C4-2B (cell line): ENCODE results near the gene ELMO3.

Source experiments
- H3K27ac ChIP-seq: fragments of 450-650 bp; 2 replicates; pipeline ENCODE4 v1.5.1; 2017
- ZFX ChIP-seq: fragments of 450-650 bp; IDR thresholded peaks from 2 replicates; pipeline ENCODE4 v1.6.1; 2017
- TF ChIP-seq, protein P1 (sequence below): fragments of 450-650 bp; conservative IDR thresholded peaks from 2 replicates; pipeline ENCODE4 v1.5.1; 2017; ENCODE audit warnings: mild to moderate bottlenecking

ELMO3 gene

DNA sequence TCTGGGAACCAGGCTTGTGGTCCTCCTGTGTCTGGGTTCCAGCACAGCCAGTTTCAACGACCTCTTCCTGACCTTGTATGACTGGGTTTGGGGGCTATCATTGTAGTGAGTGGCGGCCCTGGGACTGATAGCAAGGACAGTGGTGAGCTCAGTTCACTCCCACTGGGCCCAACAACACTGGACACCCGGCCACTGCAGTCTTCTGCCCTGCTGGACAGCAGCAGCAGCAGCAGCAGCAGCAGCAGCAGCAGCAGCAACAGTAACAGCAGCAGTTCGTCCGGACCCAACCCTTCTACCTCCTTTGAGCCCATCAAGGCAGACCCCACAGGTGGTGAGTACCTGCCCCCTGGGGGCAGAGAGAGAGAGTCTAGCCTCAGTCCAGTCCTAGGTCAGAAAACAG lies 3.3 kb upstream of the ELMO3 start:
- H3K27ac ChIP-seq = no peak overlapping the region
- TF ChIP-seq, protein P1, sequence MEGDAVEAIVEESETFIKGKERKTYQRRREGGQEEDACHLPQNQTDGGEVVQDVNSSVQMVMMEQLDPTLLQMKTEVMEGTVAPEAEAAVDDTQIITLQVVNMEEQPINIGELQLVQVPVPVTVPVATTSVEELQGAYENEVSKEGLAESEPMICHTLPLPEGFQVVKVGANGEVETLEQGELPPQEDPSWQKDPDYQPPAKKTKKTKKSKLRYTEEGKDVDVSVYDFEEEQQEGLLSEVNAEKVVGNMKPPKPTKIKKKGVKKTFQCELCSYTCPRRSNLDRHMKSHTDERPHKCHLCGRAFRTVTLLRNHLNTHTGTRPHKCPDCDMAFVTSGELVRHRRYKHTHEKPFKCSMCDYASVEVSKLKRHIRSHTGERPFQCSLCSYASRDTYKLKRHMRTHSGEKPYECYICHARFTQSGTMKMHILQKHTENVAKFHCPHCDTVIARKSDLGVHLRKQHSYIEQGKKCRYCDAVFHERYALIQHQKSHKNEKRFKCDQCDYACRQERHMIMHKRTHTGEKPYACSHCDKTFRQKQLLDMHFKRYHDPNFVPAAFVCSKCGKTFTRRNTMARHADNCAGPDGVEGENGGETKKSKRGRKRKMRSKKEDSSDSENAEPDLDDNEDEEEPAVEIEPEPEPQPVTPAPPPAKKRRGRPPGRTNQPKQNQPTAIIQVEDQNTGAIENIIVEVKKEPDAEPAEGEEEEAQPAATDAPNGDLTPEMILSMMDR = no peak
- TF ChIP-seq ZFX = no peak

DNA sequence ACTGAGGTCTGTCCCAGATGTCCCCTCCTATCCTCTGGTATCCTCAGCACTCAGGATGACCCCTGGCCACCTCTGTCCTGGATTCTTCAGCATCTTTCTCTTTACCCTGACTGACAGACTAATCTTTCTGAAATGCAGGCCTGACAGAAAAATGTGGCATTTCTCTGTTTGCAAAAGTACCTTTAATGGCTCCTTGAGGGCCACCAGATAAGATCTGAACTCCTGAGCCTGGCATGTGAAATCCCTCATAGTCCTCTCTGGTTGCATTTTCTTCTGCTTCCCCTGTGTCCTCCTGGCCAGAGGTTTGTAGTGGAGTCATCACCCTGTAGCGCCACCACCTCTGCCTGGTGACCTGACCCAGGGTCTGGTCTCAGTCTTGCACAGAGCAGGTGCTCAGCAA lies 2.0 kb upstream of the ELMO3 start:
- TF ChIP-seq ZFX = no peak
- TF ChIP-seq, protein P1 = no peak
- H3K27ac ChIP-seq = no peak overlapping the region

DNA sequence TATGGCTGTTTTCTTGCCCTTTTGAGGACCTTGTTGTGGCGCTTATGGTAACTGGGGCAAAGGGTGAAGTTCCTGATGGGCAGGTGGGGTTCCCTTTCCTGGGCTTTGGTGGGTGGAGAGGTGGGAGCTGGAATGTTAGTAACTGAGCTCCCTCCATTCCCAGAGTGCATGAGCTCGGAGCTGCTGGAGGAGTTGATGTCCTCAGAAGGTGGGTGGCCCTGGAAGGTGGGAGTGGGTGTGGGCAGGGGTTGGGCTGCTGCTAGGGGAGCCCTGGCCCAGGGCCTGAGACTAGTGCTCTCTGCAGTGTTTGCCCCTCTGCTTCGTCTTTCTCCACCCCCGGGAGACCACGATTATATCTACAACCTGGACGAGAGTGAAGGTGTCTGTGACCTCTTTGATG lies 1.2 kb upstream of the ELMO3 start:
- TF ChIP-seq, protein P1 = no peak
- no peak for TF ChIP-seq ZFX
- H3K27ac ChIP-seq = peak overlapping the region; percentile 84

DNA sequence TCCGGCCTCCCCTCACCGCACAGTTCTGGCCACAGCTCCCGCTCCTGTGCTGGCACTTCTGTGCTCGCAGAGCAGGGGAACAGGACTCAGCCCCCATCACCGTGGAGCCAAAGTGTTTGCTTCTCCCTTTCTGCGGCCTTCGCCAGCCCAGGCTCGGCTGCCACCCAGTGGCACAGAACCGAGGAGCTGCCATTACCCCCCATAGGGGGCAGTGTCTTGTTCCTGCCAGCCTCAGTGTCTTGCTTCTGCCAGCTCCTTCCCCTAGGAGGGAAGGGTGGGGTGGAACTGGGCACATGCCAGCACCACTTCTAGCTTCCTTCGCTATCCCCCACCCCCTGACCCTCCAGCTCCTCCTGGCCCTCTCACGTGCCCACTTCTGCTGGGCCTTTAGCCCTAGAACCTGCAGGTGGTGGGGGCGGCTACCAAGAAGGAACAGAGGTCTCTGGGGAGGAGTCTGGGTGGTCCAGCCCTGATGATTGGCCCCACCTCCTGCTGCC lies 645 bp upstream of the ELMO3 start:
- TF ChIP-seq, protein P1 = peak; percentile 74
- TF ChIP-seq ZFX = no peak
- H3K27ac ChIP-seq = peak overlapping the region; percentile 84

DNA sequence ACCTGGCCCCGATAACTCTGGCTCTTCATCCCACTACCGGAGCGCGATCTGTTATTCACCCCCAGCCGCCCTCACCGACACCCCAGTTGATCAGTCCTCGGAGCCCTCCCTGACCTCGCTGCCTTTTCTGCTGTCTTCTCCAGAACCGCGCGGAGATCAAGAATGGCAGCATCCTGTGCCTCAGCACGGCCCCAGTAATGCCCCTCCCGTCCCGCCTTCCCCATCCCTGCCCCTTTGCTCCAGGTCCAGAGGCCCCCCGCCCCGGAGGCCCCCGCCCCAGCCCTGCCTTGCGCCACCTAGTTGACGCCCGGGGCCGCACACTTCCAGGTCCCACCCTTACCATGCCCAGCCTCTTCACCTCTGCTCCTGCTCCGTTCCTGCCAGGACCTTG lies 872 bp downstream of the ELMO3 start:
- peak overlapping the region; percentile 84 for H3K27ac ChIP-seq
- TF ChIP-seq, protein P1 = peak; percentile 83
- TF ChIP-seq ZFX = no peak

DNA sequence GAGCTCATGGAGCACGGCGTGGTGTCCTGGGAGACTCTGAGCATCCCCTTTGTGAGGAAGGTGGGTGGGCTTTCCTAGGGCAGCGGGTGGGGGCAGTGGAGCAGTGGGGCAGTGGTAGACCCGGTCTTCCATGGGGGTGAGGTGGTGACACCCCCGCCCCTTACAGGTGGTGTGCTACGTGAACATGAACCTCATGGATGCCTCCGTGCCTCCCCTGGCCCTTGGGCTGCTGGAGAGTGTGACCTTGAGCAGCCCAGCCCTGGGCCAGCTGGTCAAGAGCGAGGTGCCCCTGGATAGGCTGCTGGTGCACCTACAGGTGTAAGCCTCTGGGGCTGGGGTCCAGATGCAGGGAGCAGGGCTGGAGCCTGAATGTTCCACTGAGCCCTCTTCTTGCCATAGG lies 1.6 kb downstream of the ELMO3 start:
- TF ChIP-seq ZFX = no peak
- TF ChIP-seq, protein P1 = no peak
- peak overlapping the region; percentile 84; the same call in 1 of the 2 replicates for H3K27ac ChIP-seq

DNA sequence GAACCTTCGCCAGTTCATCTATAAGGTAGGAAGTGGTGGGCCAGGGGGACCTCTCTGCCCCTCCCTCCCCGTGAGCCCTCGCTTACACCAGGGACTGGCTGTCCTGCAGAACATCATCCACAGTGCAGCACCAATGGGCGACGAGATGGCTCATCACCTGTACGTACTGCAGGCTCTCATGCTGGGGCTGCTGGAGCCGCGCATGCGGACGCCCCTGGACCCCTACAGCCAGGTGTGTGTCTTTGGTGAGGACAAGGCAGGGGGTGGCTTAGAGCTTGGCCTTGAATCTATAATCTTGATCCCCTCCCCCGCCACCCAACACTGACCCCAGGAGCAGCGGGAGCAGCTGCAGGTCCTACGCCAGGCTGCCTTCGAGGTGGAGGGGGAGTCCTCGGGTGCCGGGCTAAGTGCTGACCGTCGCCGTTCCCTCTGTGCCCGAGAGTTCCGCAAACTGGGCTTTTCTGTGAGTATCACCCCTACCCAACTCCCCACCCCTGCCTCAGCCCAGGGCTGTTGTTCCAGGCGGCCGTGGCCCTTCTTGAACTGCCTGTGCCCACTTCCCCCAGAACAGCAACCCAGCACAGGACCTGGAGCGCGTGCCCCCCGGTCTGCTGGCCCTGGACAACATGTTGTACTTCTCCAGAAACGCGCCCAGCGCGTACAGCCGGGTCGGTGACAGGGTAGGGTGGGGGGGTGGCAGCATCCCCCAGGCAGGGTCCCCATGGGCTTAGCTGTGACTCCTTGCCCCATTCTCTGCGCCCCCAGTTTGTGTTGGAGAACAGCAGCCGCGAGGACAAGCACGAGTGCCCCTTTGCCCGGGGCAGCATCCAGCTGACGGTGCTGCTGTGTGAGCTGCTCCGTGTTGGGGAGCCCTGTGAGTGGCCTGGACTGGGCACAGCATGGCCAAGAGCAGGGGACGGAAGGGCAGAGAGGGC lies 2.7 kb downstream of the ELMO3 start:
- no peak overlapping the region for H3K27ac ChIP-seq
- TF ChIP-seq ZFX = no peak
- TF ChIP-seq, protein P1 = no peak
